ENCODE results near the gene TPBGL.

DNA sequence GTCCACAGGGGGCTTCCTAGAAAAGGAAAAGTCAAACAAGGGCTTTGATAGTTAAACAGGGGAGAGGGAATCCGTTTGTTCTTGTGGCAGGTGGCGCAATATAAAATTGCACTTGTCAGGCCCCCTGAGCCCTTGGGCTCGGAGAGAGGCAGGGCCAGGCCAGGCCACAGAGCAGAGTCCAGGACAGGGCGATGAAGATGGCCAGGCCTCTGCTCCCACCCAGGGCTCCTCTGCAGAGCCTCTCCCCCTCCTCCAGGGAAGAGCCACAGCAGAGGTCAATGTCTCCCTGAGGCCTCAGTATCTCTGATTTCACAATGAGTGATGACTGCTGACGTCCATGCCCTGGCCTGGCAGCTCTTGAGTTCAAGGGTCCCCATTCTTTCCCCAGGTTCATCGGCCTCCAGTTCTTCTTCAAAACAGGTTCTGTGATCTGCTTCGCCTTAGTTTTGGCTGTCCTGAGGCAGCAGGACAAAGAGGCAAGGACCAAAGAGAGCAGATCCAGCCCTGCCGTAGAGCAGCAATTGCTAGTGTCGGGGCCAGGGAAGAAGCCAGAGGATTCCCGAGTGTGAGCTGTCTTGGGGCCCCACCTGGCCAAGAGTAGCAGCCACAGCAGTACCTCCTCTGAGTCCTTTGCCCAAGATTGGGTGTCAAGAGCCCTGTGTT lies 36.4 kb upstream of the TPBGL start:
- no peak for TF ChIP-seq SIN3A (IDR thresholded peaks at IDR 0.05; ENCODE audit: borderline replicate concordance, low read depth, low read length)
- no peak for TF ChIP-seq CHD2 (IDR thresholded peaks at IDR 0.05; ENCODE audit: low read length, partially characterized antibody)
- TF ChIP-seq, protein P1, sequence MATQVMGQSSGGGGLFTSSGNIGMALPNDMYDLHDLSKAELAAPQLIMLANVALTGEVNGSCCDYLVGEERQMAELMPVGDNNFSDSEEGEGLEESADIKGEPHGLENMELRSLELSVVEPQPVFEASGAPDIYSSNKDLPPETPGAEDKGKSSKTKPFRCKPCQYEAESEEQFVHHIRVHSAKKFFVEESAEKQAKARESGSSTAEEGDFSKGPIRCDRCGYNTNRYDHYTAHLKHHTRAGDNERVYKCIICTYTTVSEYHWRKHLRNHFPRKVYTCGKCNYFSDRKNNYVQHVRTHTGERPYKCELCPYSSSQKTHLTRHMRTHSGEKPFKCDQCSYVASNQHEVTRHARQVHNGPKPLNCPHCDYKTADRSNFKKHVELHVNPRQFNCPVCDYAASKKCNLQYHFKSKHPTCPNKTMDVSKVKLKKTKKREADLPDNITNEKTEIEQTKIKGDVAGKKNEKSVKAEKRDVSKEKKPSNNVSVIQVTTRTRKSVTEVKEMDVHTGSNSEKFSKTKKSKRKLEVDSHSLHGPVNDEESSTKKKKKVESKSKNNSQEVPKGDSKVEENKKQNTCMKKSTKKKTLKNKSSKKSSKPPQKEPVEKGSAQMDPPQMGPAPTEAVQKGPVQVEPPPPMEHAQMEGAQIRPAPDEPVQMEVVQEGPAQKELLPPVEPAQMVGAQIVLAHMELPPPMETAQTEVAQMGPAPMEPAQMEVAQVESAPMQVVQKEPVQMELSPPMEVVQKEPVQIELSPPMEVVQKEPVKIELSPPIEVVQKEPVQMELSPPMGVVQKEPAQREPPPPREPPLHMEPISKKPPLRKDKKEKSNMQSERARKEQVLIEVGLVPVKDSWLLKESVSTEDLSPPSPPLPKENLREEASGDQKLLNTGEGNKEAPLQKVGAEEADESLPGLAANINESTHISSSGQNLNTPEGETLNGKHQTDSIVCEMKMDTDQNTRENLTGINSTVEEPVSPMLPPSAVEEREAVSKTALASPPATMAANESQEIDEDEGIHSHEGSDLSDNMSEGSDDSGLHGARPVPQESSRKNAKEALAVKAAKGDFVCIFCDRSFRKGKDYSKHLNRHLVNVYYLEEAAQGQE (IDR thresholded peaks at IDR 0.05; ENCODE audit: low read depth, low read length), result no peak
- TF ChIP-seq CTCF (IDR thresholded peaks at IDR 0.05), result no peak
- TF ChIP-seq RAD21 (IDR thresholded peaks at IDR 0.05; ENCODE audit: low read length), result no peak
- no peak for TF ChIP-seq TCF12 (IDR thresholded peaks at IDR 0.05)
- TF ChIP-seq, protein P2, sequence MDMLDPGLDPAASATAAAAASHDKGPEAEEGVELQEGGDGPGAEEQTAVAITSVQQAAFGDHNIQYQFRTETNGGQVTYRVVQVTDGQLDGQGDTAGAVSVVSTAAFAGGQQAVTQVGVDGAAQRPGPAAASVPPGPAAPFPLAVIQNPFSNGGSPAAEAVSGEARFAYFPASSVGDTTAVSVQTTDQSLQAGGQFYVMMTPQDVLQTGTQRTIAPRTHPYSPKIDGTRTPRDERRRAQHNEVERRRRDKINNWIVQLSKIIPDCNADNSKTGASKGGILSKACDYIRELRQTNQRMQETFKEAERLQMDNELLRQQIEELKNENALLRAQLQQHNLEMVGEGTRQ (IDR thresholded peaks at IDR 0.05; ENCODE audit: borderline replicate concordance, low read depth, low read length), result no peak
- TF ChIP-seq SMC3 (IDR thresholded peaks at IDR 0.05; ENCODE audit: low read depth, low read length), result no peak
- no peak for TF ChIP-seq TAF1 (IDR thresholded peaks at IDR 0.05; ENCODE audit: borderline replicate concordance, low read depth, low read length)
- TF ChIP-seq JUND (IDR thresholded peaks at IDR 0.05), result no peak
